Measurements from ENCODE around the gene ELOF1.

DNA sequence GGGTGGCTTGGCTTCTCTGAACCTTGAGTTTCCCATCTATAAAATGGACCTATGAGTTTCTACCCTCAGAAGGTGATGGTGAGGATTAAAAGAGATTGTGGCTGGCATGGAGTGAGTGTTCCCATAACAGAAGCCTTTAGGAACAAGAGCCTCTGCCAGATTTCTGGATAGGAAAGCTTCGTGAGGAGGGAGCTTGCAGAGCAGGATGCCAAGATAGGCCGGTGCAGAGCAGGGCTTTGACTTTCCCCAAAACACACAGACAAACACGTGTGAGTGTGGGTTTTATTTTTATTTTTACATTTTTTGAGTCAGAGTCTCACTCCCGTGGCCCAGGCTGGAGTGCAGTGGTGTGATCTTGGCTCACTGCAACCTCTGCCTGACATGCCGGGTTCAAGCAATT, 24.1 kb downstream of the ELOF1 start:
- TF ChIP-seq NFIC (IDR thresholded peaks at IDR 0.05) (no peak), CREB1 (IDR thresholded peaks at IDR 0.05; ENCODE audit: low read depth) (no peak), TEAD4 (IDR thresholded peaks at IDR 0.05) (no peak), EP300 (IDR thresholded peaks at IDR 0.05; ENCODE audit: borderline replicate concordance) (no peak), MAX (IDR thresholded peaks at IDR 0.05) (no peak), CEBPB (IDR thresholded peaks at IDR 0.05) (no peak), REST (IDR thresholded peaks at IDR 0.05; ENCODE audit: low read depth) (no peak), TCF12 (IDR thresholded peaks at IDR 0.05; ENCODE audit: low read depth) (no peak)

Measured in Ishikawa (cell line).